ENCODE data around the gene EGFR. TPM values are rescaled to one million over a fixed set of nuclear protein-coding genes. Genes with fewer than 3 reads are reported as not detected.

Gene EGFR
- total RNA-seq, 2 experiments from 2014 or later: not detected

GRCh38 chr7:55120074-55120473, 101.3 kb downstream of the EGFR start:
- DNase-seq: no peak
- H3K4me1 Mint-ChIP-seq: no peaks in the 10 kb centered on the region
- no peaks in the 10 kb centered on the region for H3K9me3 Mint-ChIP-seq
- H3K4me3 Mint-ChIP-seq: no peak overlapping the region
- H3K27ac Mint-ChIP-seq: no peak overlapping the region
- no peaks in the 10 kb centered on the region for H3K36me3 Mint-ChIP-seq
- H3K27me3 Mint-ChIP-seq: peaks cover 4% of the 10 kb centered on the region

GRCh38 chr7:55120501-55121198, 101.8 kb downstream of the EGFR start:
- H3K9me3 Mint-ChIP-seq: no peaks in the 10 kb centered on the region
- no peak overlapping the region for H3K27ac Mint-ChIP-seq
- H3K27me3 Mint-ChIP-seq: peaks cover 4% of the 10 kb centered on the region
- no peak overlapping the region for H3K4me3 Mint-ChIP-seq
- DNase-seq: no peak
- H3K36me3 Mint-ChIP-seq: no peaks in the 10 kb centered on the region
- H3K4me1 Mint-ChIP-seq: no peaks in the 10 kb centered on the region

- Mint-ChIP-seq H3K4me3 (no peak overlapping the region), H3K27ac (no peak overlapping the region), H3K36me3 (no peaks in the 10 kb centered on the region), H3K9me3 (no peaks in the 10 kb centered on the region), H3K4me1 (no peaks in the 10 kb centered on the region), H3K27me3 (peaks cover 10% of the 10 kb centered on the region)
- DNase-seq: no peak
Measured at GRCh38 chr7:55121249-55121648, 102.4 kb downstream of the EGFR start.

GRCh38 chr7:55122263-55122662, 103.4 kb downstream of the EGFR start:
- Mint-ChIP-seq H3K27ac (no peak overlapping the region), H3K4me1 (no peaks in the 10 kb centered on the region), H3K4me3 (no peak overlapping the region), H3K27me3 (peaks cover 10% of the 10 kb centered on the region), H3K36me3 (no peaks in the 10 kb centered on the region), H3K9me3 (no peaks in the 10 kb centered on the region)
- no peak for DNase-seq

GRCh38 chr7:55124989-55125875, 106.4 kb downstream of the EGFR start:
- Mint-ChIP-seq H3K4me3 (no peak overlapping the region), H3K9me3 (no peaks in the 10 kb centered on the region), H3K36me3 (no peaks in the 10 kb centered on the region), H3K4me1 (peaks cover under 1% of the 10 kb centered on the region), H3K27ac (no peak overlapping the region), H3K27me3 (peaks cover 20% of the 10 kb centered on the region)
- DNase-seq: no peak

GRCh38 chr7:55127135-55127551, 108.3 kb downstream of the EGFR start:
- DNase-seq: no peak
- no peak overlapping the region for H3K4me3 Mint-ChIP-seq
- peaks cover 17% of the 10 kb centered on the region for H3K27me3 Mint-ChIP-seq
- H3K9me3 Mint-ChIP-seq: no peaks in the 10 kb centered on the region
- H3K27ac Mint-ChIP-seq: no peak overlapping the region
- no peaks in the 10 kb centered on the region for H3K36me3 Mint-ChIP-seq
- peaks cover 2% of the 10 kb centered on the region for H3K4me1 Mint-ChIP-seq

- no peaks in the 10 kb centered on the region for H3K9me3 Mint-ChIP-seq
Measured at GRCh38 chr7:55127622-55128081, 108.8 kb downstream of the EGFR start.

GRCh38 chr7:55128693-55129394, 110.0 kb downstream of the EGFR start:
- Mint-ChIP-seq H3K4me1 (peaks cover 7% of the 10 kb centered on the region), H3K4me3 (no peak overlapping the region), H3K9me3 (no peaks in the 10 kb centered on the region), H3K36me3 (peaks cover 2% of the 10 kb centered on the region), H3K27me3 (peaks cover 27% of the 10 kb centered on the region), H3K27ac (no peak overlapping the region)
- DNase-seq: no peak

More at GRCh38 chr7:55127622-55128081, 108.8 kb downstream of the EGFR start:
- DNase-seq: no peak
- peaks cover 19% of the 10 kb centered on the region for H3K27me3 Mint-ChIP-seq
- no peak overlapping the region for H3K27ac Mint-ChIP-seq
- H3K4me1 Mint-ChIP-seq: peaks cover 2% of the 10 kb centered on the region
- H3K36me3 Mint-ChIP-seq: no peaks in the 10 kb centered on the region
- H3K4me3 Mint-ChIP-seq: no peak overlapping the region

GRCh38 chr7:55129541-55130394, 111.0 kb downstream of the EGFR start:
- Mint-ChIP-seq H3K27me3 (peaks cover 32% of the 10 kb centered on the region), H3K9me3 (no peaks in the 10 kb centered on the region), H3K27ac (no peak overlapping the region), H3K4me1 (peaks cover 7% of the 10 kb centered on the region), H3K36me3 (peaks cover 2% of the 10 kb centered on the region), H3K4me3 (no peak overlapping the region)
- no peak for DNase-seq

- Mint-ChIP-seq H3K36me3 (peaks cover 2% of the 10 kb centered on the region), H3K27ac (no peak overlapping the region), H3K9me3 (no peaks in the 10 kb centered on the region), H3K4me1 (peaks cover 10% of the 10 kb centered on the region), H3K27me3 (peaks cover 32% of the 10 kb centered on the region), H3K4me3 (no peak overlapping the region)
- no peak for DNase-seq
Measured at GRCh38 chr7:55130395-55131141, 111.8 kb downstream of the EGFR start.

DNA sequence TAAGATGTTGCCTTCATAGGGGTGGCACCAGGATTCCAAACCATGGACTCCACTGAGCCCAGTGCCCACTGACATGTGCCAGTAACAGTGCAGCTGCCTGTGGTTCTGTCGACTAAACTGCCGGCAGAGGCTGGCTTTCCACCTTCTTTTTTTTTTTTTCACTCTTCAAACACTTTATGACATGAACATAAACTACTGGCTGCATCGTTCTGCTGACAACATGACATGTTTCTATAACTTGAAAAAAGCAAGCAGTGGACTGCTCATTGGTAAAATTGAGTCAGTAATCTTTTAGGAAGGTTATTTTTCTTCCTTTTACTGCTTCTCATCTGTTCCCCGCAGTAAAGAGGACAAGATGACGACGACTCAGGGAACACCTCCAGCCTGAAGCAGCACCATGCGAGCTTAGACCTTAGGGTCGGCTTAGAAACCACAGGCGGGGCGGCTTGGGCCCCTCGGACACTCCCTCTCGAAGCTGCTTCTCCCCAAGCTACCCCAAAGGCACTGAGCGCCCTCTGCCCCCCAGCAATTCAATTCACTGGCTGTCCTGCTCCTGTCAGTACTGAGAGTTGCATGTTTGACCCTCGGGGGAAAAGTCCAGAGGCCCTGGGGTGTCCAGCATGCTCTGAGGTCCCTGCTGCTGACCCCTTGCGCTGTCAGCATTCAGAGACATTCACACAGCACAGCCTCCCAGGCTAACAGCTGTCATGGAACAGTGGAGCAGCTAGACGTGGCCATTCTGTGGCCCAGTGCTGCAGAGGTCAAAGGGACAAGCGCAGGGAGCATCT, 112.5 kb downstream of the EGFR start:
- peaks cover 25% of the 10 kb centered on the region for H3K27me3 Mint-ChIP-seq
- H3K4me3 Mint-ChIP-seq: no peak overlapping the region
- DNase-seq: no peak
- H3K4me1 Mint-ChIP-seq: peaks cover 10% of the 10 kb centered on the region
- H3K27ac Mint-ChIP-seq: no peak overlapping the region
- H3K36me3 Mint-ChIP-seq: peaks cover 2% of the 10 kb centered on the region
- H3K9me3 Mint-ChIP-seq: no peaks in the 10 kb centered on the region

GRCh38 chr7:55132550-55132889, 113.7 kb downstream of the EGFR start:
- H3K4me3 Mint-ChIP-seq: no peak overlapping the region
- no peak for DNase-seq
- no peak overlapping the region for H3K27ac Mint-ChIP-seq
- peaks cover 2% of the 10 kb centered on the region for H3K36me3 Mint-ChIP-seq
- no peaks in the 10 kb centered on the region for H3K9me3 Mint-ChIP-seq
- peaks cover 10% of the 10 kb centered on the region for H3K4me1 Mint-ChIP-seq
- peaks cover 25% of the 10 kb centered on the region for H3K27me3 Mint-ChIP-seq

GRCh38 chr7:55132890-55133551, 114.2 kb downstream of the EGFR start:
- H3K4me3 Mint-ChIP-seq: no peak overlapping the region
- H3K9me3 Mint-ChIP-seq: no peaks in the 10 kb centered on the region
- peaks cover 24% of the 10 kb centered on the region for H3K27me3 Mint-ChIP-seq
- peaks cover 10% of the 10 kb centered on the region for H3K4me1 Mint-ChIP-seq
- peak; percentile 8 for DNase-seq
- no peak overlapping the region for H3K27ac Mint-ChIP-seq
- H3K36me3 Mint-ChIP-seq: peaks cover 2% of the 10 kb centered on the region
